Choroid plexus epithelial cell (primary cell): ENCODE measurements around the gene TMEM134.
"Not testable (repeated sequence)": the region's sequence is repeated elsewhere in the genome, so short reads cannot be mapped to it uniquely, and the experiment has no call there.

Source experiments
- DNase-seq: peaks from one replicate; pipeline ENCODE4 v3.0.0-alpha.2; 2010; ENCODE audit warnings: low read depth
- H3K4me3 ChIP-seq: 2 replicates; pipeline ENCODE4 v1.5.1; 2011; ENCODE audit warnings: low read depth, mild to moderate bottlenecking, control low read depth, low read length, moderate library complexity
- TF ChIP-seq, protein P1 (sequence below): conservative IDR thresholded peaks from 2 replicates; pipeline ENCODE4 v1.5.1; 2011; ENCODE audit warnings: low read depth, mild to moderate bottlenecking, control low read depth, inconsistent platforms, low read length, moderate library complexity

Gene TMEM134, protein sequence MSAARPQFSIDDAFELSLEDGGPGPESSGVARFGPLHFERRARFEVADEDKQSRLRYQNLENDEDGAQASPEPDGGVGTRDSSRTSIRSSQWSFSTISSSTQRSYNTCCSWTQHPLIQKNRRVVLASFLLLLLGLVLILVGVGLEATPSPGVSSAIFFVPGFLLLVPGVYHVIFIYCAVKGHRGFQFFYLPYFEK

GRCh38 chr11:67468759-67469507, at the start of gene TMEM134:
Gene TMEM134 (minus strand): TSS chr11:67469251. CDS start chr11:67469192, 59 bp downstream.
- H3K4me3 ChIP-seq, result peak within 1 kb of the TSS; percentile 83
- TF ChIP-seq, protein P1, sequence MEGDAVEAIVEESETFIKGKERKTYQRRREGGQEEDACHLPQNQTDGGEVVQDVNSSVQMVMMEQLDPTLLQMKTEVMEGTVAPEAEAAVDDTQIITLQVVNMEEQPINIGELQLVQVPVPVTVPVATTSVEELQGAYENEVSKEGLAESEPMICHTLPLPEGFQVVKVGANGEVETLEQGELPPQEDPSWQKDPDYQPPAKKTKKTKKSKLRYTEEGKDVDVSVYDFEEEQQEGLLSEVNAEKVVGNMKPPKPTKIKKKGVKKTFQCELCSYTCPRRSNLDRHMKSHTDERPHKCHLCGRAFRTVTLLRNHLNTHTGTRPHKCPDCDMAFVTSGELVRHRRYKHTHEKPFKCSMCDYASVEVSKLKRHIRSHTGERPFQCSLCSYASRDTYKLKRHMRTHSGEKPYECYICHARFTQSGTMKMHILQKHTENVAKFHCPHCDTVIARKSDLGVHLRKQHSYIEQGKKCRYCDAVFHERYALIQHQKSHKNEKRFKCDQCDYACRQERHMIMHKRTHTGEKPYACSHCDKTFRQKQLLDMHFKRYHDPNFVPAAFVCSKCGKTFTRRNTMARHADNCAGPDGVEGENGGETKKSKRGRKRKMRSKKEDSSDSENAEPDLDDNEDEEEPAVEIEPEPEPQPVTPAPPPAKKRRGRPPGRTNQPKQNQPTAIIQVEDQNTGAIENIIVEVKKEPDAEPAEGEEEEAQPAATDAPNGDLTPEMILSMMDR, result peak; percentile 38

GRCh38 chr11:67517784-67518552, 48.9 kb upstream of the TMEM134 start:
- H3K4me3 ChIP-seq, result no peak overlapping the region
- no peak for DNase-seq
- TF ChIP-seq, protein P1, result no peak

More at GRCh38 chr11:67468759-67469507, at the start of gene TMEM134:
- DNase-seq, result peak; percentile 93

DNA sequence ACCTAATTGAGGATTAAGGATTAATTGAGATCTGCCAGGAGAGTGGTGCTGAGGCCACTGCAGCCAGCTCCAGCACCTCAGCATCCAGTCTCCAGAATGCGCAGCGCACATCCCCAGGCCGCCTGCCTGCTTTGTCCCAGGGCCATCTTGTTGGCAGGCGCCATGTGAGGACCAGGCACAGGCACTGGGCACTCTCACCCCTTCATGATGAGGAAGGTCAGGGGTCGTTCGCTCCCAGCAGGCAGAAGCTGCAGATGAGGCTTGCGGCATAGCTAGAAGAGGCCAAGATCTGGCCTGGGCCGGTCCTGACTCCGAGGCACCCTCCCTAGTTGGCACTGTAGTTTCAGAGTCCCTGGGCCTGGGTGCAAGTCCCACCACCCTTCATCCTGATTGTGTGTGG, 47.8 kb upstream of the TMEM134 start:
- no peak for DNase-seq
- no peak overlapping the region for H3K4me3 ChIP-seq
- TF ChIP-seq, protein P1, result no peak

GRCh38 chr11:67514116-67514515, 45.1 kb upstream of the TMEM134 start:
- peak; percentile 14 for DNase-seq
- TF ChIP-seq, protein P1, result no peak
- no peak overlapping the region for H3K4me3 ChIP-seq

DNA sequence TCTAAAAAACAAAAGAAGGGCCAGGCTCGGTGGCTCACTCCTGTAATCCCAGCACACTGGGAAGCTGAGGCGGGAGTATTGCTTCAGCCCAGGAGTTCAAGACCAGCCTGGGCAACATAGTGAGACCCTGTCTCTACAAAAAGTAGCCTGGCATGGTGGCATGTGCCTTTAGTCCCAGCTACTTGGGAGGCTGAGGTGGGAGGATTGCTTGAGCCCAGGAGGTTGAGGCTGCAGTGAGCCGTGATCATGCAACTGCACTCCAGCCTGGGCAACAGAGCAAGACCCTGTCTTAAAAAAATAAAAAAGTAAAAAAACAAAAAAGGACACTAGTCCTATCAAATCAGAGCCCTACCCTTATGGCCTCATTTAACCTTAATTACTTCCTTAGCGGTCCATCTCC, 42.5 kb upstream of the TMEM134 start:
- DNase-seq, result not testable (repeated sequence)

DNA sequence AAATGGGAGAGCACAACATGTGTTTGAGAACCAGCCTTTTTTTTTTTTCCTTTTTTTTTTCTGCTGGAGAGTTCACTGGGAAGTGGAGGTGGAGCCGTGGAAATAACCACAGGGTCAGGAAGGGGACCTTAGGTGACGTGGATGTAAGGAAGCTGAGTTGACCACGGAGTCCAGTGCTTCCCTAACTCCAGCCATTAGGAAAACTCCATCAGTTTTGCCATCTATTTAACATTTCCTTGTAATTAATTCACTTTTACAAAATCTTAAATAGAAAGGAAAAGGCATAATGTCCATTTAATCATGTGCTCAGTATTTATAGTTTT, 40.9 kb upstream of the TMEM134 start:
- TF ChIP-seq, protein P1, result no peak
- H3K4me3 ChIP-seq, result no peak overlapping the region
- no peak for DNase-seq

More for the DNA sequence above, 42.5 kb upstream of the TMEM134 start:
- H3K4me3 ChIP-seq, result not testable (repeated sequence)

DNA sequence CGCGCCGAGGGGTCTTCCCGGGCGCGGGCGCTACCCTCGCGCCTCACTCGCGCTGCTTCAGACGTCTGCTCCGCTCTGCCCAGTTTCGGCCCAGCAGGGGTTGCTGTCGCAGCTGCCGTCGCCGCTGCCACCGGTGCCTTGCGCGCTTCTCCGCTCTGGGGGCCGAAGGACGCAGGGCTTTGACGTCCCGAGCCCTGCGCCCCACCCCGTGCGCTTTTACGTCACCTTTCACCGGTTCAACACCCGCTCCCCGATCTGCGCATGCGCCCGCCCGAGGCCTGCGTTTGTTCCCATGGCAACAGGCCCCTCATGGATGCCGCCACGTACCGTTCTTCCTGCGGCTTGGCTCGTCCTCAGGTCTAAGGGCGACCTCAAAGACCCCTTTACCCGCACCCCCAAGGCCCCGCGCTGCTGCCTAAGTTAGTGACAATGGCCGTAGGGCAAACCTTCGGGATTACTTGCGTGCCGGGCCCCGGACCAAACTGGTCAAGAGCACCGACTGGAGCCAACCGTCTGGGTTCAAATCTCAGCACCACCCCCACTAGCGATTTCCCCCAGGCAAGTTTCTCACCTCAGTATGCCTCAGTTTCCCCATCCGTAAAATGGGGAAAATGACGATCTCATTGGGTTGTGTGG, 39.6 kb upstream of the TMEM134 start:
- DNase-seq, result peak; percentile 98
- TF ChIP-seq, protein P1, result no peak
- H3K4me3 ChIP-seq, result peak overlapping the region; percentile 95
